A673 (cell line): Measurements from ENCODE around the gene ELP4.

ENCODE experiments used
- EZH2 ChIP-seq: fragments of 200-600 bp; sonication (generic); IDR thresholded peaks from 2 replicates; pipeline ENCODE4 v1.6.1; 2017; ENCODE audit warnings: borderline replicate concordance, low read depth, mild to moderate bottlenecking, mixed read lengths, antibody characterized with exemption, low read length; ENCODE audit not compliant: poor library complexity, severe bottlenecking
- TF ChIP-seq, protein P1 (sequence below): fragments of 300-800, 200-600 bp; sonication (generic); conservative IDR thresholded peaks from 2 replicates; pipeline ENCODE4 v1.5.1; 2017; ENCODE audit warnings: low read depth, mild to moderate bottlenecking, antibody characterized with exemption, low read length, moderate library complexity, mixed read lengths

DNA sequence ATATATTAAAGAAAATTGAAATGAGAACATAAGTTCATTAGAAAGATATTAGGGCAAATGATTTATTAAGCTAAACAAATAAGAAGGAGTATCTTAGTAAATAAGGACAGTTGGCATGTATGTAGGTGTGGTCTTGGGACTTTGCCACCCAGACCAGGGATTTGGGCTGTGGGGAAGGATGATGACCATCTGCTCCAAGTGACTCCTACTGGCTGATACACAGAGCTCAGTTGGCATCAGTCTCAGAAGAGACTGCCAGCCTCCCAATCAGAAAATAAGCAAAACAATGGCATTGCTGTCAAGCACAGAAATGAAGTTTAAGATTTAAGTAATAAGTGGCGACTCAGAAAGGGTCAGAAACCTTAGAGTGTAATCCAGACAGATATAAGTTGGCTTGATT lies 252.1 kb downstream of the ELP4 start:
- TF ChIP-seq, protein P1, sequence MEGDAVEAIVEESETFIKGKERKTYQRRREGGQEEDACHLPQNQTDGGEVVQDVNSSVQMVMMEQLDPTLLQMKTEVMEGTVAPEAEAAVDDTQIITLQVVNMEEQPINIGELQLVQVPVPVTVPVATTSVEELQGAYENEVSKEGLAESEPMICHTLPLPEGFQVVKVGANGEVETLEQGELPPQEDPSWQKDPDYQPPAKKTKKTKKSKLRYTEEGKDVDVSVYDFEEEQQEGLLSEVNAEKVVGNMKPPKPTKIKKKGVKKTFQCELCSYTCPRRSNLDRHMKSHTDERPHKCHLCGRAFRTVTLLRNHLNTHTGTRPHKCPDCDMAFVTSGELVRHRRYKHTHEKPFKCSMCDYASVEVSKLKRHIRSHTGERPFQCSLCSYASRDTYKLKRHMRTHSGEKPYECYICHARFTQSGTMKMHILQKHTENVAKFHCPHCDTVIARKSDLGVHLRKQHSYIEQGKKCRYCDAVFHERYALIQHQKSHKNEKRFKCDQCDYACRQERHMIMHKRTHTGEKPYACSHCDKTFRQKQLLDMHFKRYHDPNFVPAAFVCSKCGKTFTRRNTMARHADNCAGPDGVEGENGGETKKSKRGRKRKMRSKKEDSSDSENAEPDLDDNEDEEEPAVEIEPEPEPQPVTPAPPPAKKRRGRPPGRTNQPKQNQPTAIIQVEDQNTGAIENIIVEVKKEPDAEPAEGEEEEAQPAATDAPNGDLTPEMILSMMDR = no peak
- no peak for TF ChIP-seq EZH2
